K562 (cell line): ENCODE results near the gene USPL1. TPM values are rescaled to one million over a fixed set of nuclear protein-coding genes. Genes with fewer than 3 reads are reported as not detected.

Source experiments
- BMI1 ChIP-seq: fragments of 150-350 bp; IDR thresholded peaks from 2 replicates; pipeline ENCODE4 v1.6.1; 2014; ENCODE audit warnings: low read length
- CCAR2 ChIP-seq: fragments of 200-400 bp; formaldehyde crosslinking; IDR thresholded peaks from 2 replicates; pipeline ENCODE4 v1.6.1; 2017; ENCODE audit warnings: mild to moderate bottlenecking, low read depth, low read length
- CHD2 ChIP-seq: IDR thresholded peaks from 2 replicates; pipeline ENCODE4 v1.6.1; 2011; ENCODE audit warnings: low read depth, low read length
- FIP1L1 ChIP-seq: fragments of 200-400 bp; formaldehyde crosslinking; IDR thresholded peaks from 2 replicates; pipeline ENCODE4 v1.6.1; 2018; ENCODE audit warnings: mild to moderate bottlenecking, low read depth, low read length; ENCODE audit not compliant: poor library complexity, severe bottlenecking
- KAT8 ChIP-seq: fragments of 450-650 bp; IDR thresholded peaks from 2 replicates; pipeline ENCODE4 v1.6.1; 2016; ENCODE audit warnings: low read depth, mild to moderate bottlenecking
- MAFG ChIP-seq: fragments of 450-650 bp; conservative IDR thresholded peaks from 2 replicates; pipeline ENCODE4 v1.6.1; 2016; ENCODE audit warnings: missing genetic modification characterization, missing compliant biosample characterization
- PREB ChIP-seq: sonication (generic); formaldehyde crosslinking; IDR thresholded peaks from 2 replicates; pipeline ENCODE4 v1.8.1; 2023; ENCODE audit warnings: mild to moderate bottlenecking, missing genetic modification reagents
- PTRF ChIP-seq: fragments of 450-650 bp; IDR thresholded peaks from 2 replicates; pipeline ENCODE4 v1.6.1; 2016; ENCODE audit warnings: mild to moderate bottlenecking, missing genetic modification characterization, missing compliant biosample characterization
- SMARCB1 ChIP-seq: IDR thresholded peaks from 2 replicates; pipeline ENCODE4 v1.6.1; 2011; ENCODE audit warnings: improper control_type of control experiment, low read depth; ENCODE audit not compliant: insufficient read length
- WHSC1 ChIP-seq: IDR thresholded peaks from one replicate; pipeline ENCODE4 v1.6.1; 2012; ENCODE audit warnings: low read length, control low read depth, inconsistent platforms
- ZNF398 ChIP-seq: fragments of 250-450 bp; sonication (Bioruptor Pico); IDR thresholded peaks from 2 replicates; pipeline ENCODE4 v1.8.0; 2021; ENCODE audit warnings: moderate library complexity, mild to moderate bottlenecking, inconsistent platforms
- ZNF445 ChIP-seq: fragments of 250-450 bp; sonication (Bioruptor Pico); IDR thresholded peaks from 2 replicates; pipeline ENCODE4 v1.4.0; 2020; ENCODE audit warnings: low read depth, mild to moderate bottlenecking, moderate library complexity
- polyA plus RNA-seq, 8 experiments: library from polyadenylated mRNA; depleted of rRNA in 4 of 8; stranded (reverse) in 5 of 8; unstranded in 3 of 8; fragments of >200 nt; fragmentation: Nextera tagmentation in 2 of 8; fragmentation: Illumina TruSeq in 1 of 8; extraction: Ambion mirVana in 2 of 8; extraction: Trizol in 1 of 8; gene quantifications; 2 replicates each; pipeline versions ENCODE4 v1.2.1 to v1.2.3, GENCODE V29; 2011 to 2014; ENCODE audit warnings: inconsistent platforms in 1 of 8, missing spikeins in 1 of 8
- total RNA-seq, 7 experiments: library from RNA; depleted of rRNA in 6 of 7; stranded (reverse); fragments of >200 nt in 6 of 7; fragmentation: Illumina TruSeq in 2 of 7; extraction: Trizol in 2 of 7; gene quantifications; 2 replicates each; pipeline versions ENCODE4 v1.2.1 to v1.2.3, GENCODE V29; 2011 to 2021; ENCODE audit warnings: low replicate concordance in 1 of 7
- TF ChIP-seq, protein P1 (sequence below): fragments of 450-650 bp; IDR thresholded peaks from 2 replicates; pipeline ENCODE4 v1.6.1; 2016; ENCODE audit warnings: mild to moderate bottlenecking, moderate library complexity

The USPL1 gene
- total and polyA plus RNA-seq, 9 of the 15 experiments (the other 6 are each of a cell fraction or from before 2014, with no cell fraction given), result 5.5 to 18.0 (median 12.0) TPM

DNA sequence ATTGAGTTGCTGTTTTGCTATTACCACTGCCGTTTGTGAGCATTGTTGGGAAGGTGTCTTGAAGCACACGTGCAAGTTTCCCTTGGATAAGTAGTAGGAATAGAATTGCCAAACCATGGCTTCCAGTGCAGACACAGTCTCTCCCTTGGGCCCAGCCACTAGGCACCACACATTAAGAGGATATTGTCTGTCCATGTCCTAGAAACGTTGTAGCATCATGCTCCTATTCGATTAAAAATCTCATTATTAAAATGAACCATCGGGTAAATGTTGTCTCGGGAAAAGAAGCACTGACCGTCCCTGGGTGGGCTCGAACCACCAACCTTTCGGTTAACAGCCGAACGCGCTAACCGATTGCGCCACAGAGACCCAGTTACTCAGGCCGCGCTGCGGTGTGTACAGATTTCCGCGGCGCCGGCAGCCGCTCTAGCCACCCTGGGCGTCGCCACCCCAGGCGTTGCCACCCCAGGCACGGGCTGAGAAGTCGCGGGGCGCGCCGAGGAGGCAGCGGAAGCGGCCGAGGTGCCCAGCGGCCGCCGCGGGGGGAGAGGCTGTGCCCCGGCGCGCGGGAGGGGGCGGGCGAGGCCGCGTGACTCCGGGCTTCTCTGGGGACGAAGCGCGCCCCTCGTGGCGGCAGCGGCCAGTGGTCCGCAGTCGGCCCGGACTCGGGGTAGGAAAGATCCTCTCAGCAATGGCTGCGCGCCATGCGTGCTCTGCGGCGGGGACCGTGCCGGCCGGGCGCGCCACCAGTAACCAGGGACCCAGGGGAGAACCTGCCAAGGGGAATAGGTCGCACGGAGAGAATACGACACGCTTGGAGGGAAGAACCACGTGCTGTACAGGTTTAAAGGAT, 56.2 kb downstream of the USPL1 start (continued):
- TF ChIP-seq, protein P1, sequence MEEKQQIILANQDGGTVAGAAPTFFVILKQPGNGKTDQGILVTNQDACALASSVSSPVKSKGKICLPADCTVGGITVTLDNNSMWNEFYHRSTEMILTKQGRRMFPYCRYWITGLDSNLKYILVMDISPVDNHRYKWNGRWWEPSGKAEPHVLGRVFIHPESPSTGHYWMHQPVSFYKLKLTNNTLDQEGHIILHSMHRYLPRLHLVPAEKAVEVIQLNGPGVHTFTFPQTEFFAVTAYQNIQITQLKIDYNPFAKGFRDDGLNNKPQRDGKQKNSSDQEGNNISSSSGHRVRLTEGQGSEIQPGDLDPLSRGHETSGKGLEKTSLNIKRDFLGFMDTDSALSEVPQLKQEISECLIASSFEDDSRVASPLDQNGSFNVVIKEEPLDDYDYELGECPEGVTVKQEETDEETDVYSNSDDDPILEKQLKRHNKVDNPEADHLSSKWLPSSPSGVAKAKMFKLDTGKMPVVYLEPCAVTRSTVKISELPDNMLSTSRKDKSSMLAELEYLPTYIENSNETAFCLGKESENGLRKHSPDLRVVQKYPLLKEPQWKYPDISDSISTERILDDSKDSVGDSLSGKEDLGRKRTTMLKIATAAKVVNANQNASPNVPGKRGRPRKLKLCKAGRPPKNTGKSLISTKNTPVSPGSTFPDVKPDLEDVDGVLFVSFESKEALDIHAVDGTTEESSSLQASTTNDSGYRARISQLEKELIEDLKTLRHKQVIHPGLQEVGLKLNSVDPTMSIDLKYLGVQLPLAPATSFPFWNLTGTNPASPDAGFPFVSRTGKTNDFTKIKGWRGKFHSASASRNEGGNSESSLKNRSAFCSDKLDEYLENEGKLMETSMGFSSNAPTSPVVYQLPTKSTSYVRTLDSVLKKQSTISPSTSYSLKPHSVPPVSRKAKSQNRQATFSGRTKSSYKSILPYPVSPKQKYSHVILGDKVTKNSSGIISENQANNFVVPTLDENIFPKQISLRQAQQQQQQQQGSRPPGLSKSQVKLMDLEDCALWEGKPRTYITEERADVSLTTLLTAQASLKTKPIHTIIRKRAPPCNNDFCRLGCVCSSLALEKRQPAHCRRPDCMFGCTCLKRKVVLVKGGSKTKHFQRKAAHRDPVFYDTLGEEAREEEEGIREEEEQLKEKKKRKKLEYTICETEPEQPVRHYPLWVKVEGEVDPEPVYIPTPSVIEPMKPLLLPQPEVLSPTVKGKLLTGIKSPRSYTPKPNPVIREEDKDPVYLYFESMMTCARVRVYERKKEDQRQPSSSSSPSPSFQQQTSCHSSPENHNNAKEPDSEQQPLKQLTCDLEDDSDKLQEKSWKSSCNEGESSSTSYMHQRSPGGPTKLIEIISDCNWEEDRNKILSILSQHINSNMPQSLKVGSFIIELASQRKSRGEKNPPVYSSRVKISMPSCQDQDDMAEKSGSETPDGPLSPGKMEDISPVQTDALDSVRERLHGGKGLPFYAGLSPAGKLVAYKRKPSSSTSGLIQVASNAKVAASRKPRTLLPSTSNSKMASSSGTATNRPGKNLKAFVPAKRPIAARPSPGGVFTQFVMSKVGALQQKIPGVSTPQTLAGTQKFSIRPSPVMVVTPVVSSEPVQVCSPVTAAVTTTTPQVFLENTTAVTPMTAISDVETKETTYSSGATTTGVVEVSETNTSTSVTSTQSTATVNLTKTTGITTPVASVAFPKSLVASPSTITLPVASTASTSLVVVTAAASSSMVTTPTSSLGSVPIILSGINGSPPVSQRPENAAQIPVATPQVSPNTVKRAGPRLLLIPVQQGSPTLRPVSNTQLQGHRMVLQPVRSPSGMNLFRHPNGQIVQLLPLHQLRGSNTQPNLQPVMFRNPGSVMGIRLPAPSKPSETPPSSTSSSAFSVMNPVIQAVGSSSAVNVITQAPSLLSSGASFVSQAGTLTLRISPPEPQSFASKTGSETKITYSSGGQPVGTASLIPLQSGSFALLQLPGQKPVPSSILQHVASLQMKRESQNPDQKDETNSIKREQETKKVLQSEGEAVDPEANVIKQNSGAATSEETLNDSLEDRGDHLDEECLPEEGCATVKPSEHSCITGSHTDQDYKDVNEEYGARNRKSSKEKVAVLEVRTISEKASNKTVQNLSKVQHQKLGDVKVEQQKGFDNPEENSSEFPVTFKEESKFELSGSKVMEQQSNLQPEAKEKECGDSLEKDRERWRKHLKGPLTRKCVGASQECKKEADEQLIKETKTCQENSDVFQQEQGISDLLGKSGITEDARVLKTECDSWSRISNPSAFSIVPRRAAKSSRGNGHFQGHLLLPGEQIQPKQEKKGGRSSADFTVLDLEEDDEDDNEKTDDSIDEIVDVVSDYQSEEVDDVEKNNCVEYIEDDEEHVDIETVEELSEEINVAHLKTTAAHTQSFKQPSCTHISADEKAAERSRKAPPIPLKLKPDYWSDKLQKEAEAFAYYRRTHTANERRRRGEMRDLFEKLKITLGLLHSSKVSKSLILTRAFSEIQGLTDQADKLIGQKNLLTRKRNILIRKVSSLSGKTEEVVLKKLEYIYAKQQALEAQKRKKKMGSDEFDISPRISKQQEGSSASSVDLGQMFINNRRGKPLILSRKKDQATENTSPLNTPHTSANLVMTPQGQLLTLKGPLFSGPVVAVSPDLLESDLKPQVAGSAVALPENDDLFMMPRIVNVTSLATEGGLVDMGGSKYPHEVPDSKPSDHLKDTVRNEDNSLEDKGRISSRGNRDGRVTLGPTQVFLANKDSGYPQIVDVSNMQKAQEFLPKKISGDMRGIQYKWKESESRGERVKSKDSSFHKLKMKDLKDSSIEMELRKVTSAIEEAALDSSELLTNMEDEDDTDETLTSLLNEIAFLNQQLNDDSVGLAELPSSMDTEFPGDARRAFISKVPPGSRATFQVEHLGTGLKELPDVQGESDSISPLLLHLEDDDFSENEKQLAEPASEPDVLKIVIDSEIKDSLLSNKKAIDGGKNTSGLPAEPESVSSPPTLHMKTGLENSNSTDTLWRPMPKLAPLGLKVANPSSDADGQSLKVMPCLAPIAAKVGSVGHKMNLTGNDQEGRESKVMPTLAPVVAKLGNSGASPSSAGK, result peak; percentile 97
- TF ChIP-seq PREB (CRISPR knock-in tag) (no peak), SMARCB1 (no peak), CHD2 (no peak), PTRF (tag) (no peak), BMI1 (no peak), ZNF445 (CRISPR knock-in tag) (no peak), MAFG (tag) (no peak), ZNF398 (CRISPR knock-in tag) (no peak), FIP1L1 (peak; percentile 64), KAT8 (no peak), CCAR2 (no peak), WHSC1 (no peak)
